ENCODE results near the gene TBC1D22A.

DNA sequence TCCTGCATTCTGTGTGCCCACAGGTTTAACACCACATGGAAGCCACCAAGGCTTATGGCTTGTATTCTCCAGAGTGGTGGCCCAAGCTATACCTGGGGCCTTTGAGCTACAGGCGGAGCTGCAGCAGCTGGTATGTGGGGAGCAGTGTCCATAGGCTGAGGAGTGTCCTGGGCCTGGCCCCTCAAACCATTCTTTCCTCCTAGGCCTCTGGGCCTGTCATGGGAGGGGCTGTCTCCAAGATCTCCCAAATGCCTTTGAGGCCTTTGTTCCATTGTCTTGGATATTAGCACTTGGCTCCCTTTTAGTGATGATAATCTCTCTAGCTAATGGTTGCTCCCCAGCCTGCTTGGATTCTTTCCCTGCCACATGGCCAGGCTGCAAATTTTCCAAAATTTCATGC lies 6.4 kb upstream of the TBC1D22A start:
- TF ChIP-seq, protein P1, sequence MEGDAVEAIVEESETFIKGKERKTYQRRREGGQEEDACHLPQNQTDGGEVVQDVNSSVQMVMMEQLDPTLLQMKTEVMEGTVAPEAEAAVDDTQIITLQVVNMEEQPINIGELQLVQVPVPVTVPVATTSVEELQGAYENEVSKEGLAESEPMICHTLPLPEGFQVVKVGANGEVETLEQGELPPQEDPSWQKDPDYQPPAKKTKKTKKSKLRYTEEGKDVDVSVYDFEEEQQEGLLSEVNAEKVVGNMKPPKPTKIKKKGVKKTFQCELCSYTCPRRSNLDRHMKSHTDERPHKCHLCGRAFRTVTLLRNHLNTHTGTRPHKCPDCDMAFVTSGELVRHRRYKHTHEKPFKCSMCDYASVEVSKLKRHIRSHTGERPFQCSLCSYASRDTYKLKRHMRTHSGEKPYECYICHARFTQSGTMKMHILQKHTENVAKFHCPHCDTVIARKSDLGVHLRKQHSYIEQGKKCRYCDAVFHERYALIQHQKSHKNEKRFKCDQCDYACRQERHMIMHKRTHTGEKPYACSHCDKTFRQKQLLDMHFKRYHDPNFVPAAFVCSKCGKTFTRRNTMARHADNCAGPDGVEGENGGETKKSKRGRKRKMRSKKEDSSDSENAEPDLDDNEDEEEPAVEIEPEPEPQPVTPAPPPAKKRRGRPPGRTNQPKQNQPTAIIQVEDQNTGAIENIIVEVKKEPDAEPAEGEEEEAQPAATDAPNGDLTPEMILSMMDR (IDR thresholded peaks at IDR 0.05) = no peak
- TF ChIP-seq POLR2A (IDR thresholded peaks at IDR 0.05) (no peak), EP300 (IDR thresholded peaks at IDR 0.05) (no peak)

All from ovary (tissue), 3 donors.